ENCODE measurements around the gene SRP72.

- TF ChIP-seq SP1 (IDR thresholded peaks at IDR 0.05) (no peak), LEF1 (IDR thresholded peaks at IDR 0.05; ENCODE audit: borderline replicate concordance) (no peak)
Measured at GRCh38 chr4:56468097-56468422, 643 bp downstream of the SRP72 start.

All from HEK293T (cell line).